Endothelial cell of umbilical vein (primary cell): ENCODE results near the gene RNF112. TPM values are rescaled to one million over a fixed set of nuclear protein-coding genes. Genes with fewer than 3 reads are reported as not detected.

Experiments used
- BruUV-seq: library from RNA; stranded (reverse); fragments of 400-500 nt; replicated peaks from 2 replicates; lab custom pipeline; 2021; lab: Mats Ljungman, UMichigan
- CTCF ChIA-PET: fragments of 300-600, 350-600 bp; sonication (Branson Sonifier 250); formaldehyde crosslinking; loops from one replicate; lab custom pipeline; 2021; ENCODE audit warnings: antibody characterized with exemption, inconsistent platforms; lab: Charles Lee
- POLR2A ChIA-PET: fragments of 300-600, 350-600 bp; sonication (Branson Sonifier 250); formaldehyde crosslinking; loops from one replicate; lab custom pipeline; 2021; ENCODE audit warnings: antibody characterized with exemption, inconsistent platforms; lab: Charles Lee
- DNase-seq: peaks from one replicate; pipeline ENCODE4 v3.0.0-alpha.2; 2011; ENCODE audit warnings: low read depth, low spot score
- FAIRE-seq: peaks from 2 replicates; lab custom pipeline; 2011; peaks lifted over from hg19 to GRCh38; lab: Jason Lieb, UNC
- H2AFZ ChIP-seq: 2 replicates; pipeline ENCODE4 v1.6.0; 2012; ENCODE audit warnings: low read depth, low read length, control low read depth, inconsistent platforms
- H3K27ac ChIP-seq: 2 replicates; pipeline ENCODE4 v1.5.1; 2011; ENCODE audit warnings: low read depth, mild to moderate bottlenecking, control low read depth, low read length, moderate library complexity; ENCODE audit not compliant: insufficient read depth
- H3K27me3 ChIP-seq, 2 experiments: 2 replicates each; pipeline versions ENCODE4 v1.6.0 to v1.6.1; 2011; ENCODE audit warnings: low read length in 2 of 2, mixed read lengths in 1 of 2; ENCODE audit not compliant: control insufficient read depth in 2 of 2, insufficient read depth in 2 of 2
- H3K36me3 ChIP-seq, 2 experiments: 2 replicates in 1 of 2; 3 replicates in 1 of 2; pipeline ENCODE4 v1.5.1; 2011; ENCODE audit warnings: low read length in 2 of 2, mild to moderate bottlenecking in 1 of 2, moderate library complexity in 1 of 2; ENCODE audit not compliant: control insufficient read depth in 2 of 2, insufficient read depth in 2 of 2; ENCODE audit errors: extremely low read depth in 1 of 2
- H3K4me1 ChIP-seq: 3 replicates; pipeline ENCODE4 v1.5.1; 2011; ENCODE audit warnings: mild to moderate bottlenecking, low read length; ENCODE audit not compliant: control insufficient read depth, insufficient read depth; ENCODE audit errors: extremely low read depth
- H3K4me2 ChIP-seq: 2 replicates; pipeline ENCODE4 v1.6.1; 2011; ENCODE audit warnings: low read length, control low read depth, mixed read lengths; ENCODE audit not compliant: insufficient read depth
- H3K4me3 ChIP-seq, 3 experiments: fragments of 200-600 bp in 1 of 3; sonication (generic), shearing (Covaris generic) in 1 of 3; replicated peaks in 1 of 3; 2 replicates each; pipeline ENCODE4 v1.5.1; 2011 to 2016; ENCODE audit warnings: control low read depth in 3 of 3, low read length in 3 of 3, mild to moderate bottlenecking in 2 of 3, inconsistent platforms in 1 of 3, low read depth in 1 of 3, moderate library complexity in 1 of 3; ENCODE audit not compliant: insufficient read depth in 1 of 3
- H3K79me2 ChIP-seq: 2 replicates; pipeline ENCODE4 v1.6.0; 2012; ENCODE audit warnings: low read length, inconsistent platforms; ENCODE audit not compliant: control insufficient read depth, insufficient read depth
- H3K9ac ChIP-seq: replicated peaks from 2 replicates; pipeline ENCODE3; 2011; ENCODE audit warnings: low read length, control low read depth; ENCODE audit not compliant: insufficient read depth; ENCODE audit errors: extremely low read depth
- H3K9me1 ChIP-seq: replicated peaks from 3 replicates; pipeline ENCODE4 v1.6.0; 2011; ENCODE audit warnings: mild to moderate bottlenecking, low read length; ENCODE audit not compliant: control insufficient read depth, insufficient read depth; ENCODE audit errors: extremely low read depth
- H3K9me3 ChIP-seq: replicated peaks from 2 replicates; pipeline ENCODE4 v1.5.1; 2012; ENCODE audit warnings: low read length, inconsistent platforms; ENCODE audit not compliant: control insufficient read depth, insufficient read depth
- H4K20me1 ChIP-seq: replicated peaks from 2 replicates; pipeline ENCODE3; 2011; ENCODE audit warnings: mild to moderate bottlenecking, low read length; ENCODE audit not compliant: control insufficient read depth, insufficient read depth; ENCODE audit errors: extremely low read depth
- CTCF ChIP-seq, 2 donors: IDR thresholded peaks; 1 replicate in 1 of 2; 2 replicates in 1 of 2; pipeline ENCODE4 v1.5.1; 2011; ENCODE audit warnings: low read length in 2 of 2, mild to moderate bottlenecking in 2 of 2, moderate library complexity in 2 of 2, control low read depth in 1 of 2, inconsistent platforms in 1 of 2, low read depth in 1 of 2; ENCODE audit not compliant: insufficient read depth in 1 of 2; ENCODE audit errors: extremely low read depth in 1 of 2
- EZH2 ChIP-seq: IDR thresholded peaks from 2 replicates; pipeline ENCODE4 v1.6.1; 2012; ENCODE audit warnings: borderline replicate concordance, low read depth, mild to moderate bottlenecking, moderate library complexity, low read length, inconsistent platforms; ENCODE audit not compliant: severe bottlenecking
- FOS ChIP-seq: IDR thresholded peaks from 2 replicates; pipeline ENCODE4 v1.6.1; 2011; ENCODE audit warnings: mild to moderate bottlenecking, low read length, moderate library complexity, borderline replicate concordance; ENCODE audit not compliant: insufficient read depth
- GATA2 ChIP-seq: IDR thresholded peaks from 2 replicates; pipeline ENCODE4 v1.7.0; 2011; ENCODE audit warnings: low read depth, mild to moderate bottlenecking, moderate library complexity, mixed read lengths, low read length; ENCODE audit not compliant: insufficient read length, insufficient read depth
- JUN ChIP-seq: IDR thresholded peaks from 2 replicates; pipeline ENCODE4 v1.6.1; 2011; ENCODE audit warnings: borderline replicate concordance, low read depth; ENCODE audit not compliant: insufficient read length, insufficient read depth
- MAX ChIP-seq: IDR thresholded peaks from 2 replicates; pipeline ENCODE4 v1.6.1; 2011; ENCODE audit not compliant: insufficient read depth, insufficient read length
- MYC ChIP-seq: IDR thresholded peaks from one replicate; pipeline ENCODE4 v1.6.1; 2011; ENCODE audit warnings: mild to moderate bottlenecking, low read depth, low read length
- POLR2A ChIP-seq: IDR thresholded peaks from 2 replicates; pipeline ENCODE4 v1.6.1; 2012; ENCODE audit warnings: low read depth, mild to moderate bottlenecking, control low read depth, low read length
- POLR2AphosphoS5 ChIP-seq: IDR thresholded peaks from 2 replicates; pipeline ENCODE4 v1.6.1; 2012; ENCODE audit warnings: low read depth, mild to moderate bottlenecking, control low read depth, low read length, moderate library complexity; ENCODE audit not compliant: insufficient read depth
- dilution Hi-C: fragments of 300-500 bp; cut with MboI; formaldehyde crosslinking; loops from one replicate; pipeline ENCODE4 v1.15.0; 2019; ENCODE audit warnings: low sequenced_read_pairs; ENCODE audit not compliant: extremely low pct_ligation_motif_present
- intact Hi-C: fragments of 100-400 bp; cut with micrococcal nuclease; formaldehyde crosslinking; loops from one replicate; pipeline ENCODE4 v1.10.0; 2022
- polyA plus RNA-seq, 4 experiments: library from polyadenylated mRNA; depleted of rRNA in 3 of 4; stranded (reverse) in 3 of 4; unstranded in 1 of 4; fragments of >200 nt; gene quantifications; 2 replicates each; pipeline versions ENCODE4 v1.2.1 to v1.2.3, GENCODE V29; 2011 to 2012; ENCODE audit warnings: missing spikeins in 1 of 4
- total RNA-seq: library from RNA; stranded (reverse); gene quantifications from 2 replicates; pipeline ENCODE4 v1.2.3, GENCODE V29; 2021

RNF112 gene
- total and polyA plus RNA-seq, 2 donors (not counting 3 experiments of a cell fraction or from before 2014, with no cell fraction given), result 0.06 to 0.11 TPM

- POLR2A ChIA-PET, result no interaction called here
- intact Hi-C loops, result no loop called here
- Histone ChIP-seq H3K9ac (no peak overlapping the region), H3K79me2 (no peaks in the 10 kb centered on the region), H3K9me1 (no peaks in the 10 kb centered on the region), H3K27ac (no peak overlapping the region), H3K9me3 (no peaks in the 10 kb centered on the region), H3K36me3 (no peaks in the 10 kb centered on the region), H3K4me1 (no peaks in the 10 kb centered on the region), H3K4me3 (no peak overlapping the region), H3K4me2 (no peak overlapping the region), H3K27me3 (peaks cover 4 to 7% of the 10 kb centered on the region in 2 experiments), H2AFZ (no peak overlapping the region), H4K20me1 (no peaks in the 10 kb centered on the region)
- no TSS peak for BruUV-seq
- FAIRE-seq, result no peak
- dilution Hi-C loops, result no loop called here
- no peak for DNase-seq
- TF ChIP-seq CTCF (IDR thresholded peaks at IDR 0.05; ENCODE audit: extremely low read depth in 1 of 2, insufficient read depth in 1 of 2, low read depth in 1 of 2, low read length in 2 of 2) (no peak), MAX (no peak), JUN (no peak), FOS (no peak), MYC (no peak), GATA2 (no peak), EZH2 (no peak), POLR2A (no peak), POLR2AphosphoS5 (no peak)
- CTCF ChIA-PET, result no interaction called here
Measured at GRCh38 chr17:19412510-19412909, 1.5 kb downstream of the RNF112 start.
